LoVo (cell line): ENCODE measurements around the gene TMED9.

Experiments used
- DNase-seq: peaks from one replicate; pipeline ENCODE4 v3.0.0-alpha.2; 2016; ENCODE audit warnings: low spot score

Gene TMED9

DNA sequence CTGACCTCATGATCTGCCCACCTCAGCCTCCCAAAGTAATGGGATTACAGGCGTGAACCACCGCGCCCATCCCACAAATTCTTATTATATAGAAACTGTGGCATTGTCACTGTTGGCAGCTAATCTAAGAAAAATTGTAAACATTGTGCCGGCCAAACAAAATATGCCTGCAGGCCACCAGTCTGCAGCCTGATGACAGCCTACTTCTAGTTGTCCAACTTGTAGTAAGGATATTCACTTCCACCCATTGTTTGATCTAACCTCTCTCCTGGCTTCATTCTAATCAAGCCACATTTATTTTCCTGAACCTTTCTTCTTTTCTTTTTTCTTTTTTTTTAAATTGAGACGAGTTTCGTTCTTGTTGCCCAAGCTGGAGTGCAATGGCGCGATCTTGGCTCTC is 13.7 kb upstream of the TMED9 start:
- no peak for DNase-seq

- no peak for DNase-seq
Observed at GRCh38 chr5:177588413-177588909, 3.5 kb upstream of the TMED9 start.

DNA sequence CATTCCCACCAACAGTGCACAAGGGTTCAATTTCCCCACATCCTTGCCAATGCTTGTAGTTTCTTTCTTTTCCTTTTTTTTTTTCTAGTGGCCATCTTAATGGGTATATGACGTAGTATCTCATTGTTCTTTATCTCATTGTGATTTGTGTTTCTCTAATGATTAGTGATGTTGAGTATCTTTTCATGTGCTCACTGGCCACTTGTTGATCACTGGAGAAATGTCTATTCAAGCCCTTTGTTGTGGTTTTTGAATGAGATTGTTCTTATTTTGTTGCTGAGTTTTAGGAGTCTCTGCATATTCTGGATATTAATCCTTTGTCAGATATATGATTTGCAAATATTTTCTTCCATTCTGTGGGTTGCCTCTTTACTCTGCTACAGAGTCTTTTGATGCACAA is 1.6 kb upstream of the TMED9 start:
- no peak for DNase-seq

- no peak for DNase-seq
Observed at GRCh38 chr5:177591690-177592009, 353 bp upstream of the TMED9 start.

- no peak for DNase-seq
Observed at GRCh38 chr5:177592905-177593304, 902 bp downstream of the TMED9 start.

DNA sequence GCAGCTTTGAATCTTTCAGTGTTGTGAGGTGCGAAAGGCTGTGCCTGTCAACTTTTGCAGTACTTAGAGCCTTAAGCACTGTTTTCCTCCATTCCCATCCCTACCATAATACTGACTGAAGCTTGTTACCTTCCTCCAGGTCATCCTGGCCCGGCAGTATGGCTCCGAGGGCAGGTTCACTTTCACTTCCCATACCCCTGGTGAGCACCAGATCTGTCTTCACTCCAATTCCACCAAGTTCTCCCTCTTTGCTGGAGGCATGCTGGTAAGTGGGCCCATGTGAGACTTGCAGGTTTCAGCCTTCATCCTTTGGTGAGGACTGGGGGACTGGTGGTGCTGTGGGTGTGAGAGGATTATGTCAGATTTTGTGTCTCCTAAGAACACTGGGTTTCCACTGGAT is 1.5 kb downstream of the TMED9 start:
- no peak for DNase-seq

GRCh38 chr5:177594071-177594470 is 2.1 kb downstream of the TMED9 start:
- DNase-seq, result no peak

- DNase-seq, result no peak
Observed at GRCh38 chr5:177595026-177595585, 3.1 kb downstream of the TMED9 start.

DNA sequence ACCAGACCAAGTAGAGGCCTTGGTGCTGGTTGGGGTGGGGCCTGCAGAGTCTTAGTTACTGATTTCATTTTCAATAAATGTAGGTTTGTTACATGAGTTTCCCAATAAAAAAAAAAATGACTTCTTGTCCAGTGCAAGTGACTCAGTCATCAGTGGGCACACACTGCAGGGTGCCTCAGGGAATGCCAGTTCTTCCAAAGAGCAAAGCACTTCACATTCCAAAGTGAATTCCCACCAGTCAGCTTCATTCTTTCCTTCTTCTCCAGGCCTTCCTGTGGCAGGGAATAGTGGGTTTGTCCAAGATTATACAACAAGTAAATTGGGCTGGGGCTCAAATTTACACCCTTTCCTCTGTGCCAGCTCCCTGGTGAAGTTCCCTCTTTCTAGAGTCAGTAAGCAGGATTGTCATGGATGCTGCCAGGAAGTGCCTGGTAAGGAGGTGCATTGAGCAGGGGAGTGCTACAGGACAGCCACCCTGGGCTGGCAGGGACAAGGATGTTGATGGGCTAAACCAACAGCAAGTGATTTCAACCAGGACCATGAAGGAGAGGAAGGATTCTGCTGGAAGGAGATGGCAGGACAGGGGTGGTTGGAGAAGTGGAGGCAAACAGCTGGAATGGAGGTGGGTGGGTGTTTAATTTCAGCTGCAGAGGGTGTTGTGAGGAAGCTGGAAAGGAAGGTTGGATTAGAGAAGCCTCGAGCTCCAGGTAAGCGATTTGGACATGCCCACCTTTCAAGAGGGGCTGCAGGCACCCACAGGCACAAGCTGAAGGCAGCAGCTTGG is 4.2 kb downstream of the TMED9 start:
- DNase-seq, result no peak

- DNase-seq, result no peak
Observed at GRCh38 chr5:177596775-177597238, 4.8 kb downstream of the TMED9 start.

DNA sequence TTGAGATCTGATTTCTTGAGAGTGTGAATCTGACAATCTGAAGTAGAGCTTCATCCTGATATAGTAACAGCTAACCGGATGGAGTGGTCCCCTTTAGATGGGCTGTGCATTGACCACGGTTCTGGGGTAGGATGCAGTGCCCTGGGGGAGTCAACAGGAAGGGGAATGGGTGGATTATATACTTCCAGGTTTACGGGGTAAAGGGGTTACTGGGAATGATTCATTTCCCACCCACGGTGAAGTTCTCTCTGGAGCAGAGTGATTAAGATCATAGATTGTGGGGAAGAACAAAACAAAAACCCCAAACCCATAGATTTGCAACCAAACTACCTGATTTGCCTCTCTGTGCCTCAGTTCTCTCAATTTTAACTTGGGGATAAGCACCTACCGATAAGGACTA is 6.5 kb downstream of the TMED9 start:
- no peak for DNase-seq

DNA sequence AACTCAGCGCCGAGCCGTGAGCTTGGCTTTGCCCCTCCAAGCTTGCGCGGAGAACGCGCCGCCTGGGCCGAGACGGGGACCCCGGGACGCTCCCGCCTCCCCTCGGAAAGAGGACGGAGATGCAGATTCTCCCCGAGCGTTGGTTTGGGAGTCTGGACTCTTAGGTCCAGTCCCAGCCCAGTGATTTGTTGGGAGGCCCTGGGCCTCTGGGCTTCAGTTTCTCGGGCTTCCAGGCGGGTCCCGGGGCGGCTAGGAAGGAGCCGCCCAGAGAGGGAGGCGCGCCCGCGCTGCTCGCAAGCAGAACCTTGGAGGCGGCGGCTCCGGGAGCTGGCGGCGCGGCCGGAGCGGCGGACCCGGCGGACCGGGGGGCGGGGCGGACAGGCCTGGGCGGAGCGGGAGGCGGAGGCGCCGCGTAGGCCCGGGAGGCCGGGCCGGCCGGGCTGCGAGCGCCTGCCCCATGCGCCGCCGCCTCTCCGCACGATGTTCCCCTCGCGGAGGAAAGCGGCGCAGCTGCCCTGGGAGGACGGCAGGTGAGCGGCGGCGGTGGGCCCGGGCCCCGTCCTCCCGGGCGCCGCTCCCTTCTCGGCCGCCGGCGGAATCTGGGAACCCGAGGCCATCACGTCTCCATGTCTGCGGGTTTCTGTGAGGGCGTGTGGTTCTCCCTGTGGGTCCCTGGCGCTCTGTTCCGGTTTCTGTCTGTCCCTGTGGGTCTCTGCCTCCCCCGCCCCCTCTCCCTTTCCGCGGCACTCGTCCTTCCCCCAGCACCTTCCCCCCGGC is 7.9 kb downstream of the TMED9 start, which contains the start of gene B4GALT7:
B4GALT7 (plus strand) TSS at position 402 of the 777 bp plus-strand sequence; CDS start at position 481, 79 bp downstream.
- DNase-seq, result peak; percentile 88

DNA sequence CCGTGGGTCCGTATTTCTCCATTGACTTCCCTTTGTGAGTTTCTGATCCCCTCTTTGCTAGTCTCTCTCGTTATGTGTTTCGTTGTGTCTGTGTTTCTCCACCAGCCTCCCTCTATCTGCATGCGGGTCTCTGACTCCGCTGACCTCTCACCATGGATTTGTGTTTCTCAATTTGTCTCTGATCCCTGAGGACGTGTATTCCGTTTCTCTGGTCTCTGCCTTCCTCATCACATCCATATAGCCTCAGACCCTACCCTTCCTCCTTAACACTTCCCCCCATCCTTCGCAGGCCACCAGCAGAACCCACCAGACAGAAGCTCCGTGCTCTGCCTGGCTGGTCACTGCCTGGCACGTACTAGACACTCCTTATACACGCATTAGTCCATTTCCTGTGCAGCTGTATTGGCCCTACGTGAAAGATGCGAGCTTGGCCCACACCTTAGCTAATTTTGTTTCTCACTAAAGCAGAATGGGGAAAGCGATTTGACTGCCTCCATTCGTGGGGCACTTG is 8.6 kb downstream of the TMED9 start:
- no peak for DNase-seq

DNA sequence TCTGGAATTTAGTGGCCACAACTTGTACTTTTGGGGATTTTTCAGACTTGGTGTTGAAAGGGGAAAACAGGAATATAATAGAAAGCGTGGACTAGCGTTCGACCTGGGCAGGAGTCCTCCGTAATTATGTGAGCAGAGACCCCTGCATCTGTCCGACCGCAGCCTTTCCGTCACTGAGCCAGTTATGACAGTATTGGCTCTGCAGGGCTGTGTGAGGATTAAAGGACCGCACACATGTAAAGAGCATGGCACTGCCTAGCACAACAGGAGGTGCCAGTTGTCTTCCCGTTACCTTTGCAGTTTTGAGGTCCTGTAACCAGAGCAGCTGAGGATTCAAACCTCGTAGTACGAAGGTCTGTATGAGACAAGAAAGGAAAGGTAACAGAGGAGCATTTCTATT is 9.1 kb downstream of the TMED9 start:
- DNase-seq, result no peak

GRCh38 chr5:177601577-177602457 is 9.8 kb downstream of the TMED9 start:
- no peak for DNase-seq

GRCh38 chr5:177602458-177602830 is 10.4 kb downstream of the TMED9 start:
- DNase-seq, result no peak

- no peak for DNase-seq
Observed at GRCh38 chr5:177603631-177604030, 11.6 kb downstream of the TMED9 start.

DNA sequence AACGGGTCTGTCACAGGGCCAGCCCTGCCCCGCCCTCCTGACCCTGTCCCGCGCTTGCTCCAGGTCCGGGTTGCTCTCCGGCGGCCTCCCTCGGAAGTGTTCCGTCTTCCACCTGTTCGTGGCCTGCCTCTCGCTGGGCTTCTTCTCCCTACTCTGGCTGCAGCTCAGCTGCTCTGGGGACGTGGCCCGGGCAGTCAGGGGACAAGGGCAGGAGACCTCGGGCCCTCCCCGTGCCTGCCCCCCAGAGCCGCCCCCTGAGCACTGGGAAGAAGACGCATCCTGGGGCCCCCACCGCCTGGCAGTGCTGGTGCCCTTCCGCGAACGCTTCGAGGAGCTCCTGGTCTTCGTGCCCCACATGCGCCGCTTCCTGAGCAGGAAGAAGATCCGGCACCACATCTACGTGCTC is 12.1 kb downstream of the TMED9 start:
- DNase-seq, result peak; percentile 48

DNA sequence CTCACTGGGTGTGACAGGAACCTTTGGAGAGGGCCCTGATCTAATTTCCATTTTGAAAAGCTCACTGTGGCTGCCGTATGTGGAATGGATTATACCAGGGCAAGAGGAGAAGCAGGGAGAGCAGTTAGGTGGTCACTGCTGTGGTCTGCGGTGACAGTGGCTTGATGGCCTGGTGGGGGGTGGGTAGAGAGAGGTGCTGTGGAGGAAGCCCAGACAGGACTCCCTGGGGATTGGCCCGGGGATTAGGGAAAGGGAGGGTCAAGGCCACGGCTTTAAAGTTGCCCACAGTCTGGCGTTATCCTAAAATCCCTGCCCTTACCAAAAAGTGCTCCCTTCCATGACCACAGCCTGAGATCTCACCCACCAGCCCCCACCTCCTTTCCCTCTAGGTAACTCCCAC is 12.7 kb downstream of the TMED9 start:
- no peak for DNase-seq

DNA sequence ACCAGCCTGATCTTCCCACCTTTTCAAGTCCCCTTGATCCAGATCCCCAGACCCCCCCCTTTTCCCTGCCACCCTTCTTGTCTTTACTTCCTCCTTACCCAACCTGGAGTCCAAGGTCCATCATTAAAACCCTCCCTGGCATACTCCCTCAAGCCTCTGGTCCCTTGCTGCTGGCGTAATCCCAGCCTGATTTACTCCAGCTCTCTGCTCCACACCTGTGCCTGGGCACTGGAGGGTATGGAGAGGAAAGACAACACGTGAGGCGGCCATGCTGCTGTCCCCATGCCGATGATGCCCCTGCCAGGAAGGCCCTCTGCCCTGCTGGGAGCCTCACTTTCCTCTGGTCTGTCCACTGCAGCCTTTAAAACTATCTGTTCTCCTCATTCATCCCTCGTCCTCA is 13.1 kb downstream of the TMED9 start:
- DNase-seq, result no peak

- DNase-seq, result no peak
Observed at GRCh38 chr5:177605667-177606066, 13.7 kb downstream of the TMED9 start.
